ENCODE measurements around the gene PRDM12.

Gene PRDM12

DNA sequence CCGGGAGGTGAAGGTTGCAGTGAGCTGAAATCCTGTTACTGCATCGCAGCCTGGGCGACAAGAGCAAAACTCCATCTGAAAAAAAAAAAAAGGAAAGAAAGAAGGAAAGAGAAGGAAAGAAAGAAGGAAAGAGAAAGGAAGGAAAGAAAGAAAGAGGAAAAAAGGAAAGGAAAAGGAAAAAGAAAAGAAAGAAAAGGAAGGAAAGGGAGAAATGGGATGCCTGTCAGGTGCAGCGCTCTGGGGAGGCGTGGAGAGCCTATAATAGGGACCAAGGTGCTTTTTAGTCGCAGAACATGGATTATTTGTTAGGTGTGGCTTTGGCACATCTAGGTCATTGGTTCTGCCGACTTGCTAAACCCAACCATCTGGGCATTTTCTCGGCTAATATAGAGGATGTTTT is 47.1 kb downstream of the PRDM12 start:
- Mint-ChIP-seq H3K27me3 (ENCODE audit: low read depth, poor library complexity) (no peaks in the 10 kb centered on the region), H3K27ac (no peak overlapping the region), H3K4me3 (peak overlapping the region; percentile 32), H3K36me3 (ENCODE audit: low read depth) (peaks cover under 1% of the 10 kb centered on the region), H3K4me1 (peaks cover 31% of the 10 kb centered on the region), H3K9me3 (no peaks in the 10 kb centered on the region)
- no peak for TF ChIP-seq CTCF (IDR thresholded peaks at IDR 0.05)
- DNase-seq, result no peak

DNA sequence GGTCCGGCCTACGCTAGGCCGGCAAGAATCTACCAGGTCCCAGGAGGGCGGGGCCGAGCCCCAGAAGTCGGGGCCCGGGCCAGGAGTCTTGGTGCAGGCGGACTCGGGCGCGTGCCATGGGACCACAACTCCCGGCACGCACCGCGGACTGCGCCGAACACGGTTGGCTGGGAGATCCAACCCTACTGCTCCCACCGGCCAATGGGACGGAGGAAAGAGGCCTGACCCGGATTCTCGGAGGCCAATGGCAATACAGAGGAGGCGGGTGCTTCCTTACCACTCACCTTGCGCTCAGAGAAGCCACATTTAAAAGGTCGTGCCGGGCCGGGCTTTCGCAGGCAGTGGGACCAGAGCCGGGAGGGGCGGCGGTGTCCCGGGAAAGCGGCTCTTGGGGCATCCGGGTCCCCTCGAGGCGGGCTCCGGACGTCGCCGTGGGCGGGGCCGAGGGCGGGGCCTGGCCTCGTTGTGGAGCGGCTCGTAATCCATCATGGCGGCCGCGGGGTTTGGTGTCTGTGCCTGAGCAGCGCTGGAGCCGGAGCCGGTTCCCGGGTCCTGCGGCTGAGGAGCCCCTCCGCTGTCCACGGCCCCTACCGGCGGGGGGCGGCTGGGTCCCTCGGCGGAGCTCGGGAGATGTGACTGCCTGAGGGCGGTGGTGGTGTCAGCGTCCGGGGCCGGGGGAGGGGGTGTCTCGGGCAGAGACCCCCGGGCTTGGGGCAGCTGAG is 48.3 kb downstream of the PRDM12 start:
- Mint-ChIP-seq H3K4me3 (peak overlapping the region; percentile 96), H3K9me3 (no peaks in the 10 kb centered on the region), H3K4me1 (peaks cover 32% of the 10 kb centered on the region), H3K36me3 (ENCODE audit: low read depth) (no peaks in the 10 kb centered on the region), H3K27me3 (ENCODE audit: low read depth, poor library complexity) (no peaks in the 10 kb centered on the region), H3K27ac (peak overlapping the region; percentile 97)
- TF ChIP-seq CTCF (IDR thresholded peaks at IDR 0.05), result no peak
- peak; percentile 96 for DNase-seq

- no peaks in the 10 kb centered on the region for H3K36me3 Mint-ChIP-seq (ENCODE audit: low read depth)
- H3K27me3 Mint-ChIP-seq (ENCODE audit: low read depth, poor library complexity), result no peaks in the 10 kb centered on the region
- peak overlapping the region; percentile 96 for H3K4me3 Mint-ChIP-seq
- TF ChIP-seq CTCF (IDR thresholded peaks at IDR 0.05), result no peak
- H3K9me3 Mint-ChIP-seq, result no peaks in the 10 kb centered on the region
- no peak for DNase-seq
- H3K27ac Mint-ChIP-seq, result peak overlapping the region; percentile 87
- peaks cover 38% of the 10 kb centered on the region for H3K4me1 Mint-ChIP-seq
Measured at GRCh38 chr9:130713286-130713960, 49.0 kb downstream of the PRDM12 start.

GRCh38 chr9:130714586-130715110 is 50.3 kb downstream of the PRDM12 start:
- no peak for TF ChIP-seq CTCF (IDR thresholded peaks at IDR 0.05)
- H3K4me3 Mint-ChIP-seq, result peak overlapping the region; percentile 96
- H3K27me3 Mint-ChIP-seq (ENCODE audit: low read depth, poor library complexity), result no peaks in the 10 kb centered on the region
- H3K27ac Mint-ChIP-seq, result no peak overlapping the region
- no peaks in the 10 kb centered on the region for H3K36me3 Mint-ChIP-seq (ENCODE audit: low read depth)
- no peak for DNase-seq
- H3K4me1 Mint-ChIP-seq, result peaks cover 44% of the 10 kb centered on the region
- H3K9me3 Mint-ChIP-seq, result no peaks in the 10 kb centered on the region

DNA sequence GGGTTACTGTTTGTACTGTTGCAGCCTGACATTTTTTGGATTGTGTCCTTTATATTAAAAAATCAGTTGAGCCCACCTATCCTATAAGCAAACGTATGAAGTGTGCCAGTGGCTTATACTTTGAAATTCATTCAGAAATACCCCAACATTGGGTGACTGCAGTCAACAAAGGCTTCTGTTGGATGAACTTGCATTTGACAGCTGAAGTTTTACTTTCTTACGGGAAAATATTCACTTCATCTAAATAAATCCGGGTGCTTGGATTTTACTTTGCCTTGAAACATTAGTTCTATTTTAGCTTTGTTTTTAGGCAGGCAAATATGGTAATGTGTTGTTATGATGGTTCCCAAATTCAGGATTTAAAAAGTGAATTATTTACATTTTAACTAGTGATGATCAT is 50.9 kb downstream of the PRDM12 start:
- H3K4me1 Mint-ChIP-seq, result peaks cover 44% of the 10 kb centered on the region
- peak overlapping the region; percentile 96 for H3K4me3 Mint-ChIP-seq
- no peak overlapping the region for H3K27ac Mint-ChIP-seq
- no peaks in the 10 kb centered on the region for H3K27me3 Mint-ChIP-seq (ENCODE audit: low read depth, poor library complexity)
- H3K36me3 Mint-ChIP-seq (ENCODE audit: low read depth), result peaks cover 3% of the 10 kb centered on the region
- no peak for TF ChIP-seq CTCF (IDR thresholded peaks at IDR 0.05)
- H3K9me3 Mint-ChIP-seq, result no peaks in the 10 kb centered on the region
- no peak for DNase-seq
